ENCODE results near the gene IFFO2.

Gene IFFO2

DNA sequence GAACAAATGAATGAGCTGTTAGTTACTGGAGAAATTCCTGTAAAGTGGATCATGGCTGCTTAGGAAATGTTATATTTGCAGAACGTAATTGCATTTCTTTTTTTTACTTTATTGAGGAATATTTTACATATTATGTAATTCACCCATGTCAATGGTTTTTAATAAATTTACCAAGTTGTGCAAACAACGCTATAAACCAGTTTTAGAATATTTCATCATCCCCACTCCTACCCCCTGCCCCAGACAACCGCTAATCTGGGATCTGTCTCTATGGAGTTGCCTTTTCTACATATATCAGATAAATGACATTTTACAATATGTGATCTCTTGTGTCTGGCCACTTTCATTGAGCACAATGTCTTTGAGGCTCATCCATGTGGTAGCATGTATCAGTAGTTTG is 4.3 kb upstream of the IFFO2 start:
- Histone ChIP-seq H3K27me3 (ENCODE audit: control insufficient read depth in 2 of 2, insufficient read depth in 2 of 2, low read length in 2 of 2) (no peaks in the 10 kb centered on the region), H3K4me1 (ENCODE audit: control insufficient read depth in 2 of 2, insufficient read depth in 2 of 2, low read length in 2 of 2) (peaks cover 13 to 17% of the 10 kb centered on the region in 2 donors), H3K27ac (ENCODE audit: low read depth in 2 of 2, low read length in 2 of 2) (no peak overlapping the region), H3K36me3 (ENCODE audit: control insufficient read depth in 2 of 2, insufficient read depth in 2 of 2, low read length in 2 of 2) (no peaks in the 10 kb centered on the region), H3K9me3 (ENCODE audit: control insufficient read depth in 2 of 2, low read length in 2 of 2) (no peaks in the 10 kb centered on the region), H3K9ac (ENCODE audit: low read depth in 1 of 2, low read length in 2 of 2) (no peak overlapping the region), H3K4me3 (ENCODE audit: low read length in 2 of 2) (no peak overlapping the region)

DNA sequence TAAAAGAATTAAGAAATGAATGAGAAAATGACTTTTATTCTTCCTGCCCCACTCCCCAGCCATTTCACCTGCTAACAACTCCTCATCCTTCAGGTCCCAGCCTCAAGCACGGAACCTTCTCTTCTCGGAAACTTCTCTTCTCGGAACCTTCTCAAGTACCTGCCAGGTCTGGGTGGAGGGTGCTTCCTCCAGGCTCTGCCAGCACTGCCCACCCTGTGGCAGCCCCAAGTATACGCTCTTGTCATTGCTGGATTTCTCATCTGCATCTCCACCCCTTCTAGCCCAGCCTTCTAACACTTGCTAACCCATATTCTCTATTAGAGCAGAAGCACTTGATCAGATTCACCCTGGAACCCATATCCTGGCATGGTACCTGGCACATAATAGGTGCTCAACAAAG is 3.9 kb upstream of the IFFO2 start:
- H3K36me3 ChIP-seq (ENCODE audit: control insufficient read depth in 2 of 2, insufficient read depth in 2 of 2, low read length in 2 of 2) = no peaks in the 10 kb centered on the region
- H3K27me3 ChIP-seq (ENCODE audit: control insufficient read depth in 2 of 2, insufficient read depth in 2 of 2, low read length in 2 of 2) = no peaks in the 10 kb centered on the region
- no peak overlapping the region for H3K9ac ChIP-seq (ENCODE audit: low read depth in 1 of 2, low read length in 2 of 2)

DNA sequence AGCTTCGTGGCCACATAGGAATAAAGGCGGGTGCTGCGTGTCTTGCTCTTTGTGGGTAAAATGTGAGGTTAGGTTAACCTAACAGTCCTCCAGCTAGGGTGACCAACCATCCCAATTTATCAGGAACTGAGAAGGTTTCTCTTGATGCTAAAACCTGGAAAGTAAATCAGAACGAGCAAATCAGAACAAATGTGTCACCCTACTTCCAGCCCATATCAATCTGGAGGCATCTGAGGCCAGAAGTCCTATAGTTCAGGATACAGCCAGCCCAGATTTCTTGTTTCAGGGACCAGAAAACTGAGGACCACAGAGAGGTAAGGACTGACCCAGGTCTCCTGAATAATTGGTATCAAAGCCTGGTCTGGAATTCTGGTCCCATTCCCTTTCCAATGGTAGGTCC is 3.1 kb upstream of the IFFO2 start:
- Histone ChIP-seq H3K27me3 (ENCODE audit: control insufficient read depth in 2 of 2, insufficient read depth in 2 of 2, low read length in 2 of 2) (no peaks in the 10 kb centered on the region), H3K4me3 (ENCODE audit: low read length in 2 of 2) (no peak overlapping the region), H3K36me3 (ENCODE audit: control insufficient read depth in 2 of 2, insufficient read depth in 2 of 2, low read length in 2 of 2) (no peaks in the 10 kb centered on the region), H3K4me1 (ENCODE audit: control insufficient read depth in 2 of 2, insufficient read depth in 2 of 2, low read length in 2 of 2) (peaks cover 13 to 22% of the 10 kb centered on the region in 2 donors), H3K27ac (ENCODE audit: low read depth in 2 of 2, low read length in 2 of 2) (no peak overlapping the region), H3K9me3 (ENCODE audit: control insufficient read depth in 2 of 2, low read length in 2 of 2) (no peaks in the 10 kb centered on the region), H3K9ac (ENCODE audit: low read depth in 1 of 2, low read length in 2 of 2) (no peak overlapping the region)

More for the DNA sequence above, 3.9 kb upstream of the IFFO2 start:
- Histone ChIP-seq H3K4me3 (ENCODE audit: low read length in 2 of 2) (no peak overlapping the region), H3K4me1 (ENCODE audit: control insufficient read depth in 2 of 2, insufficient read depth in 2 of 2, low read length in 2 of 2) (peaks cover 13 to 17% of the 10 kb centered on the region in 2 donors), H3K9me3 (ENCODE audit: control insufficient read depth in 2 of 2, low read length in 2 of 2) (no peaks in the 10 kb centered on the region), H3K27ac (ENCODE audit: low read depth in 2 of 2, low read length in 2 of 2) (no peak overlapping the region)

DNA sequence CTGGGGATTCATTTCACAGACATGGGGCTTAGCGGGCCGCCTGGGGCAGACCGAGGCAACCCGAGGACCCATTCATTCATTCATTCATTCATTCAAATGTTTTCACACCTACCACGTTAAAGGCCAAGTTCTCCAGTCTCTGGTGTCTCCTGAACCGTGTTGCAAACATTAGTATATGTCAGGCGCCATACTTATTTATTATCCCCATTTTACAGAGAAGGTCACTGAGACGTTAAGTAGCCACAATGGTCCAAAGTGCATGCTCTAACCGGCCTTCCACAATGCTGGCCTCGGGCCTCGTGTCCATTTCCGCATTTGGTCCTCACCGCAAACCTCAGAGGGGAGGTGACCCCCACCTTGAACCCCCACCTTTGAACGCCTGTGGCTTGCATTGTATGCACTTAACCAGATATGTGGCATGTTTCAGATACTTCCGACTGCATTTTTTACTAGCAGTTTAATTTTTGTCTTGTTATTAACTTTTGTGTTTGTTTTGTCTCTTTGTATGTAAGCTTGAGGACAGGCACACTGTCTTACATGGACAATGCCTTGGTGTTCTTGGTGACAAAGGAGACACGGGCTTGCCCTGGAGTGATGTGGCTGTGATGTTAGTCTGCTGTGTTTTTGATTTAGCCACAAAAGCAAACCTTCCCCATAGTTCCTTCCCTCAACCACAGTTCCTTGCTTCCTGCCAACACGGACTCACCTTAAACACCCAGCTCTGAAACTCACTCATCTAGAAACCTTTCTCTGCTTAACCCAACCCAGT is 1.2 kb upstream of the IFFO2 start:
- Histone ChIP-seq H3K27ac (ENCODE audit: low read depth in 2 of 2, low read length in 2 of 2) (no peak overlapping the region), H3K27me3 (ENCODE audit: control insufficient read depth in 2 of 2, insufficient read depth in 2 of 2, low read length in 2 of 2) (no peaks in the 10 kb centered on the region), H3K9ac (ENCODE audit: low read depth in 1 of 2, low read length in 2 of 2) (no peak overlapping the region), H3K4me3 (ENCODE audit: low read length in 2 of 2) (no peak overlapping the region), H3K9me3 (ENCODE audit: control insufficient read depth in 2 of 2, low read length in 2 of 2) (no peaks in the 10 kb centered on the region), H3K36me3 (ENCODE audit: control insufficient read depth in 2 of 2, insufficient read depth in 2 of 2, low read length in 2 of 2) (no peaks in the 10 kb centered on the region), H3K4me1 (ENCODE audit: control insufficient read depth in 2 of 2, insufficient read depth in 2 of 2, low read length in 2 of 2) (peaks cover 19 to 35% of the 10 kb centered on the region in 2 donors)

DNA sequence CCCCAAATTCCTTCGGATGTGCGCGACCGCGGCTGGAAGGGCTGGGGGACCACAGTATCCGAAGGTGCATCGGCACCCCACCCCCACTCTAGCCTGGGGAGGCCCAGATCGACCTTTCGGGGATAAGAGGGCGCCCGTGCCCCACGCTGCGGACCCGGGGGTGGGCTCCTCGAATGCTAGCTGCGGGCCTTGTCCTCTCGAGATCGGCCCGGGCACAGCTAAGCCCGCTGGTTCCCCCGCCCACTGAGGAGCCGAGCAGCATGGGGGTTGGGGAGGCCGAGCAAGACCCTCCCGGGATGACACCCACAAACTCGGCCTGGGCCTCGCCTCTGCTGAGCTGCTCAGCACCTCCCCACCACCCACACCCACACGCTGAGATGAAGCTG is 653 bp upstream of the IFFO2 start:
- Histone ChIP-seq H3K27ac (ENCODE audit: low read depth in 2 of 2, low read length in 2 of 2) (peak overlapping the region; percentile 12 to 23), H3K4me3 (ENCODE audit: low read length in 2 of 2) (peak overlapping the region; percentile 68 to 72), H3K27me3 (ENCODE audit: control insufficient read depth in 2 of 2, insufficient read depth in 2 of 2, low read length in 2 of 2) (no peaks in the 10 kb centered on the region), H3K9ac (ENCODE audit: low read depth in 1 of 2, low read length in 2 of 2) (peak overlapping the region; percentile 72 to 75), H3K36me3 (ENCODE audit: control insufficient read depth in 2 of 2, insufficient read depth in 2 of 2, low read length in 2 of 2) (no peaks in the 10 kb centered on the region), H3K4me1 (ENCODE audit: control insufficient read depth in 2 of 2, insufficient read depth in 2 of 2, low read length in 2 of 2) (peaks cover 16 to 38% of the 10 kb centered on the region in 2 donors), H3K9me3 (ENCODE audit: control insufficient read depth in 2 of 2, low read length in 2 of 2) (no peaks in the 10 kb centered on the region)

DNA sequence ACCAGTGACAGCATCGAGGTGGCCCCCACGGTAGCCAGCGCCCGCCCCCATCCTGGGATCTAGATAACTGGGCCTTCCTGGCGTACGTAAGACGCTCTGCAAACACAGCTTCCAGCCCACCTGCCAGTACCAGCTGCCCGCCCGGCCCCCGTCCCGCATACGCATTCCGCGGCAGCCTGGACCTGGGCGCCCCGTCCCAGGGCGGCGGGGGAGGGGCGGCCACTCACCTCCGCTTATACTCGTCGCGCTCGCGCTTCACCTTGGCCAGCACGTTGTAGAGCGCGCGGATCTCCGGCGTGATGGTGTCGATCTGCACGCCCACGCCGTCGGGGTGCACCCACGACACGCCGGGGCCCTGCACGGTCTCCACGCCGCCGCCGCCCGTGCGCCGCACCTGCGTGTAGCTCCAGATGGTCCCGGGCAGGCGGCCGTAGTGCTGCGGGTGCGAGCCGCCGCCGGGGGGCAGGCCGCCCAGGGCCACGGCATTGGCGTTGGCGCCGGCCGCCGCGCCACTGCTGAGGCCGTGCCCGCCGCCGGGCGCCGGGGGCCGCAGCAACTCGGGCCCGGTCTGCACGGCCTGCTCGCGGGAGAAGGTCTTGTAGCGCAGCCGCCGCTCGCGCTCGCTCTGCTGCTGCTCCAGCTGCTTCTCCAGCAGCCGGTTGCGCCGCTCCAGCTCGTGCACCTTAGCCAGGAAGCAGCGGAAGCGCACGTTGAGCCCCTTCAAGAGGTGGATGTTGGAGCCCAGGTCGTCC is 859 bp downstream of the IFFO2 start:
- Histone ChIP-seq H3K4me3 (ENCODE audit: low read length in 2 of 2) (peak overlapping the region; percentile 65 to 75), H3K36me3 (ENCODE audit: control insufficient read depth in 2 of 2, insufficient read depth in 2 of 2, low read length in 2 of 2) (no peaks in the 10 kb centered on the region), H3K9ac (ENCODE audit: low read depth in 1 of 2, low read length in 2 of 2) (peak overlapping the region; percentile 3 to 61), H3K9me3 (ENCODE audit: control insufficient read depth in 2 of 2, low read length in 2 of 2) (no peaks in the 10 kb centered on the region), H3K27ac (ENCODE audit: low read depth in 2 of 2, low read length in 2 of 2) (no peak overlapping the region), H3K27me3 (ENCODE audit: control insufficient read depth in 2 of 2, insufficient read depth in 2 of 2, low read length in 2 of 2) (no peaks in the 10 kb centered on the region), H3K4me1 (ENCODE audit: control insufficient read depth in 2 of 2, insufficient read depth in 2 of 2, low read length in 2 of 2) (peaks cover 28 to 40% of the 10 kb centered on the region in 2 donors)

DNA sequence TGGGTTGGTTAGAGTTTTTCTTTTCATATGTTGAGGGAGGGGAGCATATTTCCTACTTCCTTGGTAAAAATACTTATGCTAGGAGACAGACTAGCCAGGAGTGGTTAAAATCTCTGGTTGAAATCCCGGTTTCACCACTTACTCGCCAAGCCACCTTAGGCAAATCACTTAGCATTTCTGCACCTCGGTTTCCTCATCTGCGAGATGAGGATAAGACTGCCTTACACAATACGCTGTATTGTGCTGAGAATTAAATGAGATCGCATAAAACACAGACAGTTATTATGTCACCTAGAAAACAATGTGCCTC is 1.4 kb downstream of the IFFO2 start:
- Histone ChIP-seq H3K27me3 (ENCODE audit: control insufficient read depth in 2 of 2, insufficient read depth in 2 of 2, low read length in 2 of 2) (no peaks in the 10 kb centered on the region), H3K4me1 (ENCODE audit: control insufficient read depth in 2 of 2, insufficient read depth in 2 of 2, low read length in 2 of 2) (peaks cover 28 to 45% of the 10 kb centered on the region in 2 donors), H3K9me3 (ENCODE audit: control insufficient read depth in 2 of 2, low read length in 2 of 2) (no peaks in the 10 kb centered on the region), H3K27ac (ENCODE audit: low read depth in 2 of 2, low read length in 2 of 2) (no peak overlapping the region), H3K4me3 (ENCODE audit: low read length in 2 of 2) (peak overlapping the region; percentile 65 to 75), H3K36me3 (ENCODE audit: control insufficient read depth in 2 of 2, insufficient read depth in 2 of 2, low read length in 2 of 2) (no peaks in the 10 kb centered on the region), H3K9ac (ENCODE audit: low read depth in 1 of 2, low read length in 2 of 2) (peak overlapping the region; percentile 3 to 61)

DNA sequence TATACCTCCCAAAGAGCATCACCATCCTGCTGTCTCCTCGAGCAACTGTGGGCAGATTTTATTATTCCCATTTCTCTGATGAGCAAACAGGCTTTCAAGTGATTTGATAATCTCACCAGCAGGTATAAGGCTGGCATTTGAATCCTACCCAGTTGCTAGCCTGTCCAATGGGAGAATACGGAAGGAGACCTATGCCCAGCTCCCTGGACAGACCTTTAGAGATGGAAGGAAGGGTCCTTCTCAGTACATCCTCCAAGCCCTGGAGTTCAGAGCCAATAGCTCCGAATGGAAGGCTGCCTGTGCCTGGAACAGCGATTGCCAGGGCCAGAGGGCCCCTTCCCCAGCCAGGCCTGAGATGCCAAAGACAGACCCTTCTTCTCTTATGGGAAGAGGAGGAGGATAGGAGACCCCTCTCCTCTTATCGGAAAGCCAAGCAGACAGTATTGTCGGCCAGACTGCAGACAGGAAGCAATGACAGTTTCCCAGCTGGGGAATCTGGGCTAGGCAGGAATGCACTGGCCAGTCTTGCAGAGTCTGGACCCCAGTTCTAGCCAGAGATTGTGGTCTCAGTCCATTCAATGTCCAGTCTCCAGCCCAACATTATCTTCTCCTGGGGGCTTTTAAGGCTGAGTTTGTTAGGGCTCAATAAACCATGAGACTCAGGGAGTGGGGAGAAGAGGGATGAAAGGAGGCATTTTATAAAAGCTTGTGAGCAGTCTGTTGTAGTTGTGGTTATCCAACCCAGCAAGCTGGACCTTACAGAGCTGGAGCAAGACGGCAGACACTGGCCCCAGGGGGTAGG is 2.0 kb downstream of the IFFO2 start:
- no peaks in the 10 kb centered on the region for H3K36me3 ChIP-seq (ENCODE audit: control insufficient read depth in 2 of 2, insufficient read depth in 2 of 2, low read length in 2 of 2)
- no peaks in the 10 kb centered on the region for H3K9me3 ChIP-seq (ENCODE audit: control insufficient read depth in 2 of 2, low read length in 2 of 2)
- no peak overlapping the region for H3K27ac ChIP-seq (ENCODE audit: low read depth in 2 of 2, low read length in 2 of 2)
- H3K4me3 ChIP-seq (ENCODE audit: low read length in 2 of 2) = peak overlapping the region; percentile 65 to 75
- H3K27me3 ChIP-seq (ENCODE audit: control insufficient read depth in 2 of 2, insufficient read depth in 2 of 2, low read length in 2 of 2) = no peaks in the 10 kb centered on the region
- peak overlapping the region in 1 of 2 donors; percentile 34 for H3K9ac ChIP-seq (ENCODE audit: low read depth in 1 of 2, low read length in 2 of 2)
- H3K4me1 ChIP-seq (ENCODE audit: control insufficient read depth in 2 of 2, insufficient read depth in 2 of 2, low read length in 2 of 2) = peaks cover 30 to 50% of the 10 kb centered on the region in 2 donors

DNA sequence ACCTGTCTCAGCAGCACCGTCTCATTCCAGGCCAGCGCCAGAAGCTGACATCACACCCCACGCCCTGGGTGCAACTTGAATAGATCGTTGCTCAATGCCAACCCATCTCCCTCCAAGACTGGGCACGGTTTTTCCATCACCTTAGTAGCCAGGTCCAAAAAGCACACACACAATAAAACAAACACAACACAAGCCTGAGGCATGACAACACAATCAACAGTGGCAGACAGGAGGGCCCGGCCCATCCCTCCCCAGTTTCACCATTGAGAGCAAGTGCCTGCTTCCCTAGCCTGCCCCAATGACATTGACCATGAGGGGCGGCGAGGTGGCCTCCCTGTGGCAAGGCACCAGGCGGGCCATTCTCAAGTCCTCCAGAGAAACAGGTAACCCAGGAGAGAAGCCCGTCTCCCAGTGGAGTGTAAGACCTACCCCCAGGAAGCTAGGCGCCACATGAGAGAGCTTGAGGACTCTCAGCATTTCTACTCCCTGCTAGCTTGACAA is 2.7 kb downstream of the IFFO2 start:
- no peak overlapping the region for H3K27ac ChIP-seq (ENCODE audit: low read depth in 2 of 2, low read length in 2 of 2)
- peak overlapping the region in 1 of 2 donors; percentile 75 for H3K4me3 ChIP-seq (ENCODE audit: low read length in 2 of 2)
- no peaks in the 10 kb centered on the region for H3K36me3 ChIP-seq (ENCODE audit: control insufficient read depth in 2 of 2, insufficient read depth in 2 of 2, low read length in 2 of 2)
- H3K9me3 ChIP-seq (ENCODE audit: control insufficient read depth in 2 of 2, low read length in 2 of 2) = no peaks in the 10 kb centered on the region
- H3K27me3 ChIP-seq (ENCODE audit: control insufficient read depth in 2 of 2, insufficient read depth in 2 of 2, low read length in 2 of 2) = no peaks in the 10 kb centered on the region
- no peak overlapping the region for H3K9ac ChIP-seq (ENCODE audit: low read depth in 1 of 2, low read length in 2 of 2)
- H3K4me1 ChIP-seq (ENCODE audit: control insufficient read depth in 2 of 2, insufficient read depth in 2 of 2, low read length in 2 of 2) = peaks cover 37 to 57% of the 10 kb centered on the region in 2 donors

Measured in mucosa of rectum (tissue), 2 donors.